IMR-90 (cell line): ENCODE measurements around the gene MAPRE2. TPM values are rescaled to one million over a fixed set of nuclear protein-coding genes. Genes with fewer than 3 reads are reported as not detected.

Experiments
- ATAC-seq: fragments of 200-7000 bp; cut with Tn5 transposase; 2 replicates; pipeline ENCODE4 v1.9.1; 2020; ENCODE audit warnings: low read depth, mild to moderate bottlenecking, moderate library complexity
- BruUV-seq: library from RNA; stranded (reverse); fragments of 400-500 nt; replicated peaks from 2 replicates; lab custom pipeline; 2021; lab: Mats Ljungman, UMichigan
- CTCF ChIA-PET: fragments of 300-600 bp; formaldehyde crosslinking; extraction: SDS; loops from one replicate; lab custom pipeline; 2021; ENCODE audit warnings: antibody characterized with exemption; lab: Yijun Ruan, JAX
- POLR2A ChIA-PET: fragments of 300-600 bp; sonication (Branson Sonifier 250); formaldehyde crosslinking; loops from one replicate; lab custom pipeline; 2022; ENCODE audit warnings: antibody characterized with exemption; ENCODE audit not compliant: unreplicated experiment; lab: Charles Lee
- DNase-seq: peaks from one replicate; pipeline ENCODE4 v3.0.0; 2013
- H2AFZ ChIP-seq: replicated peaks from 2 replicates; pipeline ENCODE3; 2013; ENCODE audit warnings: low read length, mild to moderate bottlenecking; ENCODE audit not compliant: poor library complexity
- H2AK5ac ChIP-seq: 2 replicates; pipeline ENCODE4 v1.6.1; 2013; ENCODE audit warnings: low read depth, low read length, inconsistent platforms
- H2AK9ac ChIP-seq: replicated peaks from 2 replicates; pipeline ENCODE3; 2013; ENCODE audit warnings: mild to moderate bottlenecking, low read depth, low read length, moderate library complexity; ENCODE audit not compliant: poor library complexity
- H2BK120ac ChIP-seq: 2 replicates; pipeline ENCODE4 v1.6.1; 2013; ENCODE audit warnings: low read depth, low read length, inconsistent platforms
- H2BK15ac ChIP-seq: 3 replicates; pipeline ENCODE4 v1.6.1; 2013; ENCODE audit warnings: low read depth, low read length, inconsistent platforms
- H2BK20ac ChIP-seq: 2 replicates; pipeline ENCODE4 v1.6.1; 2013; ENCODE audit warnings: low read depth, mild to moderate bottlenecking, inconsistent platforms, low read length, moderate library complexity
- H2BK5ac ChIP-seq: 2 replicates; pipeline ENCODE4 v1.6.1; 2013; ENCODE audit warnings: mild to moderate bottlenecking, low read depth, low read length, inconsistent platforms; ENCODE audit not compliant: poor library complexity, severe bottlenecking
- H3K14ac ChIP-seq: replicated peaks from 2 replicates; pipeline ENCODE4 v1.6.1; 2013; ENCODE audit warnings: low read depth, low read length, inconsistent platforms
- H3K18ac ChIP-seq: 2 replicates; pipeline ENCODE4 v1.6.1; 2013; ENCODE audit warnings: low read depth, low read length, control low read depth
- H3K23ac ChIP-seq: 2 replicates; pipeline ENCODE4 v1.6.1; 2013; ENCODE audit warnings: low read depth, low read length, inconsistent platforms
- H3K27ac ChIP-seq: 2 replicates; pipeline ENCODE4 v1.5.1; 2013; ENCODE audit warnings: mild to moderate bottlenecking, control low read depth, low read length; ENCODE audit not compliant: insufficient read depth
- H3K27me3 ChIP-seq: 2 replicates; pipeline ENCODE4 v1.6.1; 2013; ENCODE audit warnings: low read length; ENCODE audit not compliant: control insufficient read depth, insufficient read depth
- H3K36me3 ChIP-seq: 2 replicates; pipeline ENCODE4 v1.6.1; 2013; ENCODE audit warnings: low read length, mixed read lengths; ENCODE audit not compliant: control insufficient read depth, insufficient read depth
- H3K4ac ChIP-seq: 2 replicates; pipeline ENCODE4 v1.6.1; 2013; ENCODE audit warnings: low read depth, low read length, inconsistent platforms
- H3K4me1 ChIP-seq: 2 replicates; pipeline ENCODE4 v1.6.1; 2013; ENCODE audit warnings: low read length, mixed read lengths; ENCODE audit not compliant: control insufficient read depth, insufficient read depth
- H3K4me2 ChIP-seq: 2 replicates; pipeline ENCODE4 v1.6.1; 2013; ENCODE audit warnings: low read depth, mild to moderate bottlenecking, control low read depth, low read length, moderate library complexity
- H3K4me3 ChIP-seq: 2 replicates; pipeline ENCODE4 v1.5.1; 2013; ENCODE audit warnings: low read depth, mild to moderate bottlenecking, control low read depth, low read length, moderate library complexity; ENCODE audit not compliant: insufficient read depth
- H3K56ac ChIP-seq: 2 replicates; pipeline ENCODE4 v1.6.1; 2013; ENCODE audit warnings: low read length, inconsistent platforms; ENCODE audit not compliant: insufficient read depth; ENCODE audit errors: extremely low read depth
- H3K79me1 ChIP-seq, 2 experiments: 2 replicates each; pipeline ENCODE4 v1.6.1; 2013; ENCODE audit warnings: low read length in 2 of 2, inconsistent platforms in 1 of 2, low read depth in 1 of 2
- H3K9ac ChIP-seq: 2 replicates; pipeline ENCODE4 v1.6.1; 2013; ENCODE audit warnings: low read depth, low read length, control low read depth
- H3K9me1 ChIP-seq: 2 replicates; pipeline ENCODE4 v1.6.1; 2013; ENCODE audit warnings: low read length, inconsistent platforms; ENCODE audit not compliant: insufficient read depth
- H3K9me3 ChIP-seq: 2 replicates; pipeline ENCODE4 v1.6.1; 2013; ENCODE audit warnings: low read length; ENCODE audit not compliant: control insufficient read depth, insufficient read depth
- H4K20me1 ChIP-seq: 2 replicates; pipeline ENCODE4 v1.6.1; 2013; ENCODE audit warnings: low read length, inconsistent platforms; ENCODE audit not compliant: insufficient read depth
- H4K5ac ChIP-seq: 2 replicates; pipeline ENCODE4 v1.6.1; 2013; ENCODE audit warnings: mild to moderate bottlenecking, low read depth, low read length, control low read depth
- H4K8ac ChIP-seq, 2 experiments: 2 replicates each; pipeline ENCODE4 v1.6.1; 2013; ENCODE audit warnings: low read depth in 2 of 2, low read length in 2 of 2, control low read depth in 1 of 2, inconsistent platforms in 1 of 2
- H4K91ac ChIP-seq: 2 replicates; pipeline ENCODE4 v1.6.1; 2013; ENCODE audit warnings: low read depth, low read length, inconsistent platforms; ENCODE audit not compliant: insufficient read depth
- CHD1 ChIP-seq: IDR thresholded peaks from 2 replicates; pipeline ENCODE4 v1.6.1; 2012; ENCODE audit warnings: low read depth, low read length, improper control_type of control experiment
- CTCF ChIP-seq: conservative IDR thresholded peaks from 2 replicates; pipeline ENCODE4 v1.5.1; 2012; ENCODE audit warnings: mild to moderate bottlenecking, low read depth, low read length, improper control_type of control experiment
- ELK1 ChIP-seq: fragments of 150-350 bp; IDR thresholded peaks from 2 replicates; pipeline ENCODE4 v1.6.1; 2016; ENCODE audit warnings: low read depth, mild to moderate bottlenecking, low read length, moderate library complexity, borderline replicate concordance
- FOS ChIP-seq: fragments of 150-350 bp; IDR thresholded peaks from 2 replicates; pipeline ENCODE4 v1.6.1; 2016; ENCODE audit warnings: low read depth, low read length
- MAFK ChIP-seq: IDR thresholded peaks from 2 replicates; pipeline ENCODE4 v1.6.1; 2012; ENCODE audit warnings: low read depth, low read length, improper control_type of control experiment
- MAZ ChIP-seq: IDR thresholded peaks from 2 replicates; pipeline ENCODE4 v1.6.1; 2012; ENCODE audit warnings: low read depth, mild to moderate bottlenecking, low read length, improper control_type of control experiment, moderate library complexity, borderline replicate concordance
- POLR2A ChIP-seq: IDR thresholded peaks from 2 replicates; pipeline ENCODE4 v1.6.1; 2012; ENCODE audit warnings: mild to moderate bottlenecking, low read depth, low read length
- RAD21 ChIP-seq: IDR thresholded peaks from 2 replicates; pipeline ENCODE4 v1.6.1; 2012; ENCODE audit warnings: low read length, improper control_type of control experiment
- USF2 ChIP-seq: fragments of 150-350 bp; IDR thresholded peaks from 2 replicates; pipeline ENCODE4 v1.6.1; 2017; ENCODE audit warnings: mild to moderate bottlenecking, antibody characterized with exemption, low read length, low read depth
- WGBS, 2 experiments: methylation state at CpG; one replicate each; pipeline versions ENCODE4 v1.1.5 to v1.1.7; 2013; ENCODE audit warnings: missing lambda C conversion rate in 2 of 2; ENCODE audit not compliant: insufficient read length in 1 of 2; ENCODE audit errors: extremely low coverage in 2 of 2; 5-methylcytosine and 5-hydroxymethylcytosine counted together
- dilution Hi-C: fragments of 300-500 bp; cut with HindIII; formaldehyde crosslinking; loops from one replicate; pipeline ENCODE4 v1.14.3; 2018; ENCODE audit warnings: low sequenced_read_pairs; ENCODE audit not compliant: unreplicated experiment
- in situ Hi-C: fragments of 300-500 bp; cut with MboI; formaldehyde crosslinking; loops from 3 replicates; pipeline ENCODE4 v1.14.3; 2019; ENCODE audit warnings: low sequenced_read_pairs, inconsistent platforms, mixed read lengths
- intact Hi-C: fragments of 100-400 bp; cut with micrococcal nuclease; formaldehyde crosslinking; loops from 2 replicates; pipeline ENCODE4 v1.10.0; 2022
- polyA plus RNA-seq, 3 experiments: library from polyadenylated mRNA; depleted of rRNA; stranded (reverse); fragments of >200 nt; gene quantifications; 2 replicates each; pipeline ENCODE4 v1.2.3, GENCODE V29; 2012; ENCODE audit warnings: low replicate concordance in 1 of 3
- total RNA-seq: library from RNA; depleted of rRNA; stranded (reverse); fragments of >200 nt; gene quantifications from 2 replicates; pipeline ENCODE4 v1.2.3, GENCODE V29; 2012

The MAPRE2 gene
- total and polyA plus RNA-seq, 2 of the 4 experiments (the other 2 are of a cell fraction) = 19.6 to 23.8 TPM

- no peaks in the 10 kb centered on the region for H4K20me1 ChIP-seq
- no peak overlapping the region for H3K14ac ChIP-seq
- ATAC-seq (no peak), DNase-seq (no peak)
- H4K91ac ChIP-seq = no peak overlapping the region
- no peak overlapping the region for H2BK120ac ChIP-seq
- H3K36me3 ChIP-seq = no peaks in the 10 kb centered on the region
- BruUV-seq = no TSS peak
- no peak overlapping the region for H4K8ac ChIP-seq
- H3K27me3 ChIP-seq = peaks cover 12% of the 10 kb centered on the region
- H2BK5ac ChIP-seq = no peak overlapping the region
- H3K56ac ChIP-seq = no peak overlapping the region
- no peak overlapping the region for H2AK5ac ChIP-seq
- H3K4me3 ChIP-seq = no peak overlapping the region
- no peak overlapping the region for H2AK9ac ChIP-seq
- no peak overlapping the region for H3K18ac ChIP-seq
- H3K4me2 ChIP-seq = no peak overlapping the region
- H3K4me1 ChIP-seq = no peaks in the 10 kb centered on the region
- in situ Hi-C loops (no loop called here), dilution Hi-C loops (no loop called here), intact Hi-C loops (no loop called here)
- H3K79me1 ChIP-seq = no peaks in the 10 kb centered on the region
- no peak overlapping the region for H2BK20ac ChIP-seq
- H3K9me3 ChIP-seq = no peaks in the 10 kb centered on the region
- ChIA-PET CTCF (no interaction called here), POLR2A (no interaction called here)
- WGBS, 2 experiments = no CpG with 5 or more reads among the region's 2 CpGs
- no peak for TF ChIP-seq MAZ
- TF ChIP-seq FOS = no peak
- no peak for TF ChIP-seq CTCF
- no peak for TF ChIP-seq RAD21
- no peak for TF ChIP-seq POLR2A
- TF ChIP-seq USF2 = no peak
- TF ChIP-seq ELK1 = no peak
- TF ChIP-seq MAFK = no peak
- no peak for TF ChIP-seq CHD1
- no peak overlapping the region for H4K5ac ChIP-seq
- no peak overlapping the region for H3K27ac ChIP-seq
- H3K9me1 ChIP-seq = no peaks in the 10 kb centered on the region
- no peak overlapping the region for H2BK15ac ChIP-seq
- H2AFZ ChIP-seq = no peak overlapping the region
- no peak overlapping the region for H3K4ac ChIP-seq
- H3K9ac ChIP-seq = no peak overlapping the region
- H3K23ac ChIP-seq = no peak overlapping the region
These were observed 120.3 kb downstream of the MAPRE2 start for GRCh38 chr18:35161485-35161884.
